ENCODE measurements around the gene ITGA6.
"Not testable (repeated sequence)": the region's sequence is repeated elsewhere in the genome, so short reads cannot be mapped to it uniquely, and the experiment has no call there.

ITGA6 gene

GRCh38 chr2:172507199-172507598 lies 79.8 kb downstream of the ITGA6 start:
- in situ Hi-C loops (cut with HindIII; ENCODE audit: low sequenced_read_pairs): no loop called here

- in situ Hi-C loops (cut with HindIII; ENCODE audit: low sequenced_read_pairs): no loop called here
These were observed 82.7 kb downstream of the ITGA6 start for GRCh38 chr2:172510088-172510487.

DNA sequence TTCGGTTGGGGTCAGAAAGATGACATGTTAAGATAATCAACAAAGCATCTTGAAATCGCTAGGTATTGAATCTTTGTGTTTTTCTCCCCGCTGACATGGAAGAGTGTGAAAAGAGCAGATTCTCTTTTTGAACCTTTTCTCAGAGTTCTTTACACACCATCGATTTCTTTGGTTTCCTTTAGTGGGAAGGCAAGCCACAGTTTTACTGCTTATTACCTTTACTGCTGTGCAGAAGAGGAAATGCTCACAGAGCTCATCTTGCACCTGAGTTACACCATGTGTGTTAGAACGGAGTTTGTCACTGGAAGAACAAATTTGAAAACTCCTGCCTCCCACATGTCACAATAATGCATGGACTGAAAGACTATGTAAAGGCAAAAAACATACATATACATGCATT lies 83.2 kb downstream of the ITGA6 start:
- in situ Hi-C loops (cut with HindIII; ENCODE audit: low sequenced_read_pairs): no loop called here

DNA sequence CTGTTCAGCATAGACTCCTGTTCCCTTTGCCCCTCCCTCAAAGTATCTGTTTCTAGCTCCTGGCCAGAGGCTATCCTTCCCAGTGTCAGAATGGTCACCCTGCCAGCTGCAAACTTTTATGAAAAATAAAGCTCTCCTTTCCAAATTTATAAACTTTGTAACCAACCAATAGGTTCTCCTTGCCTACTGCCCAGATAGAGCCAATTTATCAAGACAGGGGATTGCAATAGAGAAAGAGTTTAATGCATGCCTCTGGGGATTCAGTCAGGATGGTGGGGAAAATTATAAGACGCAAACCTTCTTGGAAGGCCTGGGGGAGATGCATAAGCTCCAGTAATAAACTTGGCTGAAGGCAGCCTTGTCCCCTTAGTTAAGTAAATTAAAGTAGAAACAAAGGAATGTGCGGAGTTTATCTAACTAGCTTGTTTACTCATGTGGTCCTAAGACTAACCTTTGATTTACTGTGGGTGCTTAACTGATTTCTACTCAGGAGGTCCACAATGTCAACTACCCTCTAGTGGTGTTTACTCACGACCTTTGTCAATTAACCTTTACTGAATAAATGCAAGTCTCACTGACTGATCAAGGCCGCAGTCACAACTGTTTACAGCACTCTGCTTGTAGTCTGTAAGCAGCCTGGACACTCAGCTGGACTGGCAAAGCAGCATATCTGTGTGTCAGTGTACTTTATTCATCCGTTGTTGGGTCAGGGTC lies 85.6 kb downstream of the ITGA6 start:
- in situ Hi-C loops (cut with HindIII; ENCODE audit: low sequenced_read_pairs): no loop called here

GRCh38 chr2:172513524-172513900 lies 86.1 kb downstream of the ITGA6 start:
- in situ Hi-C loops (cut with HindIII; ENCODE audit: low sequenced_read_pairs): no loop called here

DNA sequence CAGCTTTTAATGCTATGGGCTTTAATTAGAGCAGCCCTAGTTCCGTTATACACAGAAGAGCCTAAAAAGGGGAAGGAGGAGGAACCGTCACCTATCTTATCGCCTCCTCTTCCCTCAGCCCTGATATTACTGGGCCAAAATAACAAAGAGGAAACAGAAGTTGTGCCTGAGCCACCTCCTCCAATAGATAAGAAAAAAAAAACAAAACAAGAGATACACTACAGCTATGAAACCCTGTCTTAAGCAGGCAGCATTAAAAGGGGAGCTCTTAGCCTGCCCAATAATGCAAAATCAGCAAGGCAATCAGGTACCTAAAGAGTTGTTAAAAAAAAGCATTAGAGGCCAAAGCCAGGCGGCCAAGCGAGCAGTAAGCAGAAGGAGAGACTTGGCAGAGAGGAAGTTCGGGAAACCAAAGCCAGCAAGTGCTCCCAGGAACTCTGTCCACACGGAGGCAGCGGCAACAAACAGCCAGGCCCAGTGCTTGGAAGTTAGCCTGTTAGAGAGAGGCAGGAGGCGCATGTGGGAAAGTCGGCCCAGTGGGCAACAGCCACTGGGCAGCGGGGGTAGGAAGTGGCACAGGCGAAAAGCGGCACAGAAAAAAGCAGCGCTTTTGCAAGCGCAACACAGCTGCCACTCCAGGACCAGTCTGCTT lies 86.7 kb downstream of the ITGA6 start:
- in situ Hi-C loops (cut with HindIII; ENCODE audit: low sequenced_read_pairs): no loop called here

- in situ Hi-C loops (cut with HindIII; ENCODE audit: low sequenced_read_pairs): no loop called here
These were observed 88.9 kb downstream of the ITGA6 start for GRCh38 chr2:172516299-172516698.

- in situ Hi-C loops (cut with HindIII; ENCODE audit: low sequenced_read_pairs): no loop called here
These were observed 91.6 kb downstream of the ITGA6 start for GRCh38 chr2:172518995-172519394.

- in situ Hi-C loops (cut with HindIII; ENCODE audit: low sequenced_read_pairs): no loop called here
These were observed 98.2 kb downstream of the ITGA6 start for GRCh38 chr2:172525601-172526000.

GRCh38 chr2:172531309-172531708 lies 103.9 kb downstream of the ITGA6 start:
- in situ Hi-C loops (cut with HindIII; ENCODE audit: low sequenced_read_pairs): no loop called here

DNA sequence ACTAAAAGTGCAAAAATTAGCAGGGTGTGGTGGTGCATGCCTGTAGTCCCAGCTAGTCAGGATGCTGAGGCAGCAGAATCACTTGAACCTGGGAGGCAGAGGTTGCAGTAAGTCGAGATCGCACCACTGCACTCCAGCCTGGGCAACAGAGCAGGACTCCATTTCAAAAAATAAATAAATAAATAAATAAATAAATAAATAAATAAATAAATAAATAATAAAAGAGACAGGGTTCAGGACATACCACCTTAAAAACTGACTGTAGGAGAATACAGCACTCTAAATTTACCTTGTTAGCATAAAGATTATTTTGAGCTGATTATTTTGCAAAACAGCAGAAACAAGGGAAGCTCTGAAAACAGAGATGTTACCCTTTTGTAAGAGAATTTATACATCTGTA lies 105.1 kb downstream of the ITGA6 start:
- in situ Hi-C loops (cut with HindIII; ENCODE audit: low sequenced_read_pairs): not testable (repeated sequence)

DNA sequence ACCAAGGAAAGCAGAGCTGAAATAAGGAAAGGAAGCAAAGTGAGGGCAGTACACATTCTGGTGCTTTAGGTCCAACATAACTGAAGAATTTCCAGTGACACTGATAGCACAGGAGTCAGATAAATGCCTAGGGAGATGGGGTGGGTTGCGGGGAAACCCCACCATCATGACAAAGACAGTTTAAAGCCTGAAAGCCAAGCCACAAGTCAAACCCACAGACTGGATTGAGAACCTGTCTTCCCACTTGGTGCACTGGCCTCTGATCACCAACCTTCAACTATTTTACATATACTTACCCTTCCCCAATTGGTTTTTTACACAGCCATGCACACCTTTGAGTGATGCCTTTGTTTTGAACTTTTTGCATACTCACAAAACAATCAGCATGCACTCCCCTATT lies 106.3 kb downstream of the ITGA6 start:
- in situ Hi-C loops (cut with HindIII; ENCODE audit: low sequenced_read_pairs): no loop called here

DNA sequence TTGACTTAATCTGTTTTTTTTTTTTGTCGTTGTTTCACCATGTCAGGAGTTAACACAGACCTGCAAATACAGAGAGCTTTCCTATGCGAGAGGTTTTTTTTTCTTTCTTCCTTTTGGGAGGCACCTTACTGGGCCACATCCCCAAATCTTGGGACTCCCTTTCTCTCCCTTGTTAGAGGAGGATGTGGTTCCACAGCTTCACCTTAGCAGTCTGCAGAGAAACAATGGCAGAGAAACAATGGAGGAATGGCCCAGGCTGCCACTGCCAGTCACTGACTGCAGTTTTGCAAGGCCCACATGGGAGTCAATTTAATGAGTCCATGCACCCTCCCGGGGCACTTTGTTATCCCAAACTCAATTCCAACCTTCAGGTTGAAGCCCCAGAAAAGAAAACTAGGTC lies 107.7 kb downstream of the ITGA6 start:
- in situ Hi-C loops (cut with HindIII; ENCODE audit: low sequenced_read_pairs): no loop called here

DNA sequence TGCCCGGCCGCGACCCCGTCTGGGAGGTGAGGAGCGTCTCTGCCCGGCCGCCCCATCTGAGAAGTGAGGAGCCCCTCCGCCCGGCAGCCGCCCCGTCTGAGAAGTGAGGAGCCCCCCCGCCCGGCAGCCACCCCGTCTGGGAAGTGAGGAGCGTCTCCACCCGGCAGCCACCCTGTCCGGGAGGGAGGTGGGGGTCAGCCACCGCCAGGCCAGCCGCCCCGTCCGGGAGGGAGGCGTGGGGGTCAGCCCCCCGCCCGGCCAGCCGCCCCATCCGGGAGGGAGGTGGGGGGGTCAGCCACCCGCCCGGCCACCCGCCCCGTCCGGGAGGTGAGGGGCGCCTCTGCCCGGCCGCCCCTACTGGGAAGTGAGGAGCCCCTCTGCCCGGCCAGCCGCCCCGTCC lies 110.5 kb downstream of the ITGA6 start:
- in situ Hi-C loops (cut with HindIII; ENCODE audit: low sequenced_read_pairs): not testable (repeated sequence)

GRCh38 chr2:172539767-172540166 lies 112.4 kb downstream of the ITGA6 start:
- in situ Hi-C loops (cut with HindIII; ENCODE audit: low sequenced_read_pairs): no loop called here

DNA sequence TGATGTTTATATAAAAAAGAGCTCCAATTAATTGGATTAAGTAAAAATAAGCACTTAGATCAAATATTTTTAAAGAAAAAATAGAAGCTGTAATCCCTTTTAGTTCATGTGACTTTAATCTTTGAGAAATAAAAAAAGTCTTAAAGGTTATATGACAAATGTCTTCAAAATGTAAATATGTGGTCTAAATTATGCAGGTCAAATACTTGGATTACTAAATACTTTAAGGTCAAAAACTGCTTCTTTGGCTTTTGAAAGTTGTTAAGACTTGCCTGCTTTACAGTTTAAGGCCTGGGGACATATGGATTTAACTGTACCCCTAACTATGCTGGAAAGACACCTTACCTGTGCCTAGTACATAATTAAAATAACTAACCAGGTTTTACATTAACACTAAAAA lies 113.0 kb downstream of the ITGA6 start:
- in situ Hi-C loops (cut with HindIII; ENCODE audit: low sequenced_read_pairs): no loop called here

DNA sequence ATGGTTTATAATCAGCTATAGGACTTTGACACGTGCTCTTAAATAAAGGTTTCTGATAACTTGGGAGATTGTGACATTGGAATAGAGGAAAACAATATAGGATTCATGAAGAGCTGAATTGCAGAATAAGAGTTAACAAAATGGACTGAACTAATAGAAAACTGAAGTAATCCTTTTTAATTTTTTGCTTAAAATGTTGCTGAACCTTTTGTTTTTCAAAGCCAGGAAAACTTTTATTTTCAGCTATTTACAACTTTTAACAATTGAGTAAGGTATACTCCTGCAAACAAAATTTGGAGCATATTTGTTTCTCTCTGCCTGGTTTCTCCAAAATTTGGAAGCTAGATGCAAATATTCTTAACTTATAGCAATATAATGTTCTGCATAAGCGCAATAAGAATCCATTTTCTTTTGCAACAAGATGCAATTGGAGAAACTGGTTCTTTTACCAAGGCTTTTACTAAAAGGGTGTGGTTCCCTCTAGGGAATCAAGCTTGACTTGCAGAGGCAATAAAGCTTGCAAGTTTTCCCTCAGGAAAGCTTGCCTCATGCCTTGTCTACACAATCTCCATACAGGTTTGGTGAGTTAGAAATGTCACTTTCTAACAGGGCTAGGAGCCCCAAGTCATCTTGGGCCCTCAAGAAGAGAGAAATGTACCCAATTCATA lies 118.2 kb downstream of the ITGA6 start:
- in situ Hi-C loops (cut with HindIII; ENCODE audit: low sequenced_read_pairs): loop anchor here (5.0 kb wide), 1 partner anchor 53 kb away; no protein-coding TSS in a partner anchor

DNA sequence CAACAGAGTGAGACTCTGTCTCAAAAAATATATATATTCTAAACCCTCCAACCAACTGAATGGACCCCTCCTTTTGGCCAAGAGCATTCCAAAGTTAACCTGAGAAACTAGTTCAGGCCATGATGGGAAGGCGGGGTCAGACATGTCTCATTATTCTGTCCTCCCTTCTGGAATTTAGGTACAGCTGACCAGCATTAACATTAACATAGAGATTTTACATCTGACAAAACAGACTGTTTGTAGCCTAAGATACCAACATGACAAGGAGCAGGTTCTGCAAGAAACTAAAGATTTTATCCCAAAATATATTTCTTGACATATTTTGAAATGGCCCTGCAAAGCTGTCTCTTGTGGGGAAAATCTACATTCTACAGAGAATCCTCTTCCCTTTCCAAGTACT lies 121.7 kb downstream of the ITGA6 start:
- in situ Hi-C loops (cut with HindIII; ENCODE audit: low sequenced_read_pairs): loop anchor here (5.0 kb wide), 1 partner anchor 57 kb away; no protein-coding TSS in a partner anchor

- in situ Hi-C loops (cut with HindIII; ENCODE audit: low sequenced_read_pairs): loop anchor here (5.0 kb wide), 1 partner anchor 58 kb away; no protein-coding TSS in a partner anchor
These were observed 122.4 kb downstream of the ITGA6 start for GRCh38 chr2:172549802-172550201.

GRCh38 chr2:172550419-172550818 lies 123.0 kb downstream of the ITGA6 start:
- in situ Hi-C loops (cut with HindIII; ENCODE audit: low sequenced_read_pairs): no loop called here

DNA sequence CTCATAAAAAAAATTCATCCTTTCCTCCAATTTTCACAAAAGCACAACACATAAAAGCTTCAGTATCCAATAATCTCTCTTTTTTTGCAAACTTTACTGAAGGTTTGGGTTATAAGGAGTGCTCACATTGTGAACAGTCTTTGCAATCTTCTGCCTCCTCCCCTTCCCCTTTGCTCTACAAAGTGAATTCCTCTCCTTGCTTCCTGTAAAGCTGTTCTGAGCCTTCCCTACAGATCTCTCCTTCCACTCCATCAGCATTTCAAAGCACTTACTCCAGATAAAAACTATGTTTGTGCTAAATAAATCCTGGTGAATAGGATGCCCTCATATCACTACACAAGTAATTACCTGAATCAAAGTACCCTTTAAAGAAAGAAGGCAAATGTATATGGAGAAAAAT lies 123.9 kb downstream of the ITGA6 start:
- in situ Hi-C loops (cut with HindIII; ENCODE audit: low sequenced_read_pairs): no loop called here
